ENCODE measurements around the gene GPHN. TPM values are rescaled to one million over a fixed set of nuclear protein-coding genes. Genes with fewer than 3 reads are reported as not detected.
A peak's percentile ranks its signal among the peaks of the same experiment; 100 is the strongest.

Gene GPHN
- total RNA-seq, 1 donor from 2014 or later: 8.8 TPM

DNA sequence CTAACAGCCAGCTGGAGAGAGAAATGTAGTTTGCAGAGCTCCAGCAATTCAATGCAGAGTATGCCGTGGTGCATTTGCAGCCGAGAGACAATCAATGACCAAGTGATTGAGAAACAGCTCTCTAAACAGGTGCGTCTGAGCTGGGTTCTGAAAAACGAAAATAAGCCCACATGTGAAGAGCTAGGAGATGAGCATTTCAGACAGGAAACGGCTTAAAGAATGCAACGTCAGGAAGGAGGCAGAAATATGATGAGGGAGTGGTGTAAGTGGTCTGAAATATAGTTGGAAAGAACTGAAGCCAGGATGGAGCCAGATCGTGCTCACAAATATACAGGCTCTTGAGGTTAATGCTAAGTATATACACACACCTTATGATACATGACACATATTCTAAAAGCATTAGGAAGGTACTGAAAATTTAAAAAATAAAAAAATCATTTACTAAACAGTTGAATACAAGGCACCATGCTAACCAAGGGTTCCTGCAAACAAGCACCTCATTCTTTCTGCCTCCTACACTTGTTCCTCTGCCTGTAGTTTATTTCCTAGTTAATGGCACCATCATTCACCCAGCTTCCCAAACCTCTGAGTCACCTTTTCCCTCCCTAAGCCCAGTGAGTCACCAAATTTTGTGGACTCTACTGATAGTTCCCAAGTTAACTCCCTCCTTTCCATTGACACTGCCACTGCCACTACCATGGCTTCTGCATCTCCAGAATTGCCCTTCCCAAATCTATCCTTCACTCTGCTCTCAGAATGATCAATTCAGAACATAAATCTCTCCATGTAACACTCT, 679.0 kb downstream of the GPHN start:
- TF ChIP-seq, protein P1, sequence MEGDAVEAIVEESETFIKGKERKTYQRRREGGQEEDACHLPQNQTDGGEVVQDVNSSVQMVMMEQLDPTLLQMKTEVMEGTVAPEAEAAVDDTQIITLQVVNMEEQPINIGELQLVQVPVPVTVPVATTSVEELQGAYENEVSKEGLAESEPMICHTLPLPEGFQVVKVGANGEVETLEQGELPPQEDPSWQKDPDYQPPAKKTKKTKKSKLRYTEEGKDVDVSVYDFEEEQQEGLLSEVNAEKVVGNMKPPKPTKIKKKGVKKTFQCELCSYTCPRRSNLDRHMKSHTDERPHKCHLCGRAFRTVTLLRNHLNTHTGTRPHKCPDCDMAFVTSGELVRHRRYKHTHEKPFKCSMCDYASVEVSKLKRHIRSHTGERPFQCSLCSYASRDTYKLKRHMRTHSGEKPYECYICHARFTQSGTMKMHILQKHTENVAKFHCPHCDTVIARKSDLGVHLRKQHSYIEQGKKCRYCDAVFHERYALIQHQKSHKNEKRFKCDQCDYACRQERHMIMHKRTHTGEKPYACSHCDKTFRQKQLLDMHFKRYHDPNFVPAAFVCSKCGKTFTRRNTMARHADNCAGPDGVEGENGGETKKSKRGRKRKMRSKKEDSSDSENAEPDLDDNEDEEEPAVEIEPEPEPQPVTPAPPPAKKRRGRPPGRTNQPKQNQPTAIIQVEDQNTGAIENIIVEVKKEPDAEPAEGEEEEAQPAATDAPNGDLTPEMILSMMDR (conservative IDR thresholded peaks at IDR 0.05; ENCODE audit: low read depth, low read length): no peak
- no peak overlapping the region for H3K4me3 ChIP-seq (ENCODE audit: low read depth, low read length)
- peak; percentile 69 for DNase-seq (ENCODE audit: low read depth)

DNA sequence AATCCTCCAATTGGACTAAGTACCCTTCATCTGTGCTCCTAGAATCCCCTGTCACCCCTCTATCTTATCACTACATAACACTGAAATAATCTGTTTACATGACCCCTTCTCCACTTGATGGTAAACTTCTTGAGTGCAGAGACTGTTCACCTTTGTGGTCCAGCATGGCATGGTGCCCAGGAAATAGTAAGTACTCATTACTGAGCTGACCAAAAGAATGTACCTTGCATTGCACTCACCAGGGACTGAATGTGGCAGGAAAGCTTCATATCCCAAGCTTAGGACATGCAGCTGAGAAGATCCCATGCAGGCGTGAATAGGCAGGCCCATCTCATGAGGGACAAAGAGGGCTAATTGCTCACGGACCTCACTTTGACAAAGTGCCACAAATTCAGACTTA, 679.9 kb downstream of the GPHN start:
- no peak overlapping the region for H3K4me3 ChIP-seq (ENCODE audit: low read depth, low read length)
- DNase-seq (ENCODE audit: low read depth): peak; percentile 72
- TF ChIP-seq, protein P1 (conservative IDR thresholded peaks at IDR 0.05; ENCODE audit: low read depth, low read length): no peak

DNA sequence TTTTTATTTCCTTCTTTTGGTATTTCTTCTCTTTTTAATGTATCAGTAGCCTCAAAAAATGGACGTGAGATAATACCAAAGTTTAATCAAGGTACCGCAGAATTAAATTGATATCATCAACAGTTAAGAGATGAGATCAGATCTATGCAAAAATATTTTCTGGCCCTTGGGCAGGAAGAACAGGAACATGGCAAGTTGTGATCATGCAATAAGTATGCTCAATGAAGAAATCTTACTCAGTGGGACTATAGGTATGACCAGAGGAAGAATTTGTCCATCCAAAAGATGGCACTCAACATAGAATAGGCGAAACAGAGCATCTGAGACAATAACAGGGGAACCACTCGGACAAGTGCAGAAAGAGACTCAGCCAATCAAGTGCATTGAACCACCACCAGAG, 680.4 kb downstream of the GPHN start:
- DNase-seq (ENCODE audit: low read depth): no peak
- no peak overlapping the region for H3K4me3 ChIP-seq (ENCODE audit: low read depth, low read length)
- TF ChIP-seq, protein P1 (conservative IDR thresholded peaks at IDR 0.05; ENCODE audit: low read depth, low read length): no peak

DNA sequence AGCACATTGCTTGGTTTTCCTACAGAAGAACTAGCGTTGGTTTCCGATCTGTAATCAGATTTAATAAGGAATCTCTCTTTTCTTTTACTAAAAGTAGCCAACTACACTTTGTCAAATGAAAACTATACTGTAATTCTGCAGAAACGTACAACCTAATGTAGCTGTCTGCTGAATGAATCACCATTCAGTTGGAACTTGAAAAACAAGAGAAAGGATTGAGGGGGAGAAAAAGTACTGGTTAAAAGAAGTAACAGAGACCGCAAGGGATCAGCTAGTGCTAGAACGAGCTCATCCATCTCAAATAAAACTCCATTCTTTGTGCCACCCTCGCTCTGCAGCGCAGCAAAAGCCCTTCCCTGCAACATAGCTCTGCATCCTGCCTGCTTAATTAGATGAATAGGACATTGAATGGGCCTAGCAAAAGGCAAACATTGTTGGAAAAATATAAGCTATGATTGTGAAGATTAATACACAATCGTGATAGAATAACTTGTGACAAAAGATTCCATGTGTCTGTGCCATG, 683.9 kb downstream of the GPHN start:
- DNase-seq (ENCODE audit: low read depth): no peak
- H3K4me3 ChIP-seq (ENCODE audit: low read depth, low read length): no peak overlapping the region
- TF ChIP-seq, protein P1 (conservative IDR thresholded peaks at IDR 0.05; ENCODE audit: low read depth, low read length): no peak

DNA sequence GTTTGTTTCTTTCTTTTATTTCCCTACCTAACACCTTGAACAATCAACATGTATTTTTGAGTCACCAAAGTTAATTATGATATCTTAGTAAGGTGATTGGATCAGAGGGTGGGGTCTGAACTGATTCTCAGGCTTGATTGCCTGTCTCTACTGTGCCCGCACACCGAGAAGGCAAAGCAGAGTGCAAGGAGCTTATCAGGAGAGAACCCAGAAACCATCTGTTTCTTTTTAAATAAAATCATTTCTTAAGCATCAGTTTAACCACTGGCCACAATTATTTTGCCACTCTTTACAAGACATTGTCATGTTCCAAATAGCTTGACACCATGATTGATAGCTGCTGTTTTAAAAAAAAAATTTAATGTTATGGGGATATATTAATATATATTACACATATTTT, 684.4 kb downstream of the GPHN start:
- no peak for DNase-seq (ENCODE audit: low read depth)
- no peak overlapping the region for H3K4me3 ChIP-seq (ENCODE audit: low read depth, low read length)
- TF ChIP-seq, protein P1 (conservative IDR thresholded peaks at IDR 0.05; ENCODE audit: low read depth, low read length): no peak

DNA sequence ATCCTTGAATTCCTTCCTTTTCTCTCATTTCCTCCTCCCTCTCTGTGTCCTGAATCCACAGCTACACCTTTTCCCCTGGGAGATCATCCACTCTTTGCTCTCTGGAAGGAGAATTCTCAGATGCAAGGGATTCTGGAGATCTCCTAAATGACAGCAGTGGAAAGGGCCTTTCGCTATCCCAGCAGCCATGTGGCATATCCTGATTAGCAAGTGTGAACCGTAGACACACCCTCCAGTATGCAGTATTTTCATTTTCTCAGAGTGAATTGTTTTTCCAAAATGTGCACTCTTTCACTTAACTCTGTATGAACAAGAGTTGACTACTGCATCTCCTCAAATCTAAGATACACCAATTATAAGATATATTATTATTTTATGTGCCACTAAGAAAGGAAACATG, 687.3 kb downstream of the GPHN start:
- no peak for DNase-seq (ENCODE audit: low read depth)
- TF ChIP-seq, protein P1 (conservative IDR thresholded peaks at IDR 0.05; ENCODE audit: low read depth, low read length): no peak
- no peak overlapping the region for H3K4me3 ChIP-seq (ENCODE audit: low read depth, low read length)

DNA sequence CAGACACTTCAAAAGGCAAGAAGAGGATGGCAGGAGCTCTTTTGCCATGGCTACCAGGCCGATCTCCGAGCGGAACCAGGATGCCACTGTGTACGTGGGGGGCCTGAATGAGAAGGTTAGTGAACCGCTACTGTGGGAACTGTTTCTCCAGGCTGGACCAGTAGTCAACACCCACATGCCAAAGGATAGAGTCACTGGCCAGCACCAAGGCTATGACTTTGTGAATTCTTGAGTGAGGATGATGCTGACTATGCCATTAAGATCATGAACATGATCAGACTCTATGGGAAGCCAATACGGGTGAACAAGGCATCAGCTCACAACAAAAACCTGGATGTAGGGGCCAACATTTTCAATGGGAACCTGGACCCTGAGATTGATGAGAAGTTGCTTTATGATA, 691.1 kb downstream of the GPHN start:
- no peak overlapping the region for H3K4me3 ChIP-seq (ENCODE audit: low read depth, low read length)
- TF ChIP-seq, protein P1 (conservative IDR thresholded peaks at IDR 0.05; ENCODE audit: low read depth, low read length): no peak
- no peak for DNase-seq (ENCODE audit: low read depth)

All from epithelial cell of proximal tubule (primary cell).